DOHH2 (cell line): ENCODE data around the gene NRM.
"Not testable (repeated sequence)": the region's sequence is repeated elsewhere in the genome, so short reads cannot be mapped to it uniquely, and the experiment has no call there.

ENCODE experiments used
- CTCF ChIP-seq: fragments of 200-600 bp; sonication (generic); IDR thresholded peaks from one replicate; pipeline ENCODE4 v1.5.1; 2014; ENCODE audit warnings: antibody characterized with exemption, mild to moderate bottlenecking, low read depth, low read length; ENCODE audit not compliant: poor library complexity, severe bottlenecking
- EZH2phosphoT487 ChIP-seq: fragments of 200-600 bp; sonication (generic); IDR thresholded peaks from 2 replicates; pipeline ENCODE4 v1.6.1; 2017; ENCODE audit warnings: borderline replicate concordance, mild to moderate bottlenecking, antibody characterized with exemption, low read length, moderate library complexity, mixed read lengths

- TF ChIP-seq CTCF, EZH2phosphoT487: not testable (repeated sequence)
Measured at GRCh38 chr6:30666300-30666699, 24.5 kb downstream of the NRM start.
